GM18907 (cell line): ENCODE results near the gene DHX57.

Source experiments
- ATAC-seq: cut with Tn5 transposase; IDR thresholded peaks from one replicate; pipeline ENCODE4 v1.9.1; 2021; ENCODE audit warnings: mild to moderate bottlenecking, moderate library complexity; ENCODE audit not compliant: unreplicated experiment

Gene DHX57

GRCh38 chr2:38754506-38754905 is 121.2 kb downstream of the DHX57 start:
- ATAC-seq, result no peak

DNA sequence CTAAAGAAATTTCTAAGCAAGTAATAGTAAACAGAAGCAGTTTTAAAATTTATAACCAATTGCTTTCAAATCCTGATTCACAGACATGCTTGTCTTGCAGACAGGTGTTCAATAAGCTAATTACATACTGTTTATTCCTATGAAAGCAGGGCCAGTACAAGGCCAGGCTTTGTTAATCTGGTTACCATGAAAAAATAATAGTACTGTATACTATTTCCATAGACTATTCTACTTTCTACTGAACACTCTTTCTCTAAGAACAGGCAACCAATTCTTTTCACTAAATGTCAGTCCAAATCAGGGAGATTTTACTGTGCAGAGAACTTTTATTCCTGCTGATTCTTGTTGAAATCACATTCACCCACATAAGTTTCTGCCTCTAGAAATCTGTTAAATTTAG is 121.7 kb downstream of the DHX57 start:
- no peak for ATAC-seq

DNA sequence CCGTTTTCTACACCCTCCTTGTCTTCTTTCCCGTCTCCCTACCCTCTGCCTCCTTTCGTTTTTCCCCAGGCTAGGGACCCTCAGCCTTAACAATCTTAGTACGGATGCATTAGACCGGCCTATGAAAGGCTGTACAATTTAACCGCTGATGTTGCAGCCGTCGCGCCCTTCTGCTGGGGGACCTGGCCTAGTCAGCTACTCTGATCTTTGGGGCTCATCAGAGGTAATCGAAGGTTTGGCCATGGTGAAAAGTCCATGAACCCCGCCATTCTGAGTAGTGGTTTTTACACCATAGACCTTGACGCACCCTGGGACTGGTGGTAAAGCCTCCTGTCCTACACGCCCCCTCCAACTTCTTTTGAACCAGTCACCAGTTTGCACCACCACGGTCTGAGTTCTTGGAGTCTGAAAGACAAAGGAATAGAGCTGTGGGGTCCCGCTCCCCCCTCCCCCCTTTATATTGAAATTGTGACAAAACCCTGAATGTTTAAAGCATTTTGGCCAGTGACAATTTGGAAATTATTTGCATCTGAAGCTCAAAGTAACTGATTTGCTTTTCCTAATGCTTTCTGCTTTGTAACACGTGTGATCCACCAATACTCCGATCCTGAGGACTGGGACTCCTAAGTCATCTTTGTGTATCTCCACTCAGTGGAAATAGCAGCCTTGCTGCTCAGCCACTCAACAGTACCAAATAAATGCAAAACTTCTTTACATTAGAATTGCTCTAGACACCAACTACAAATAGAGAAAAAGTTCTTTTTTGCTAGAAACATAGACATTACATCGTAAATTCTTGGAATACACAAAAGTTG is 123.9 kb downstream of the DHX57 start:
- ATAC-seq, result peak; percentile 23

- ATAC-seq, result peak; percentile 86
Measured at GRCh38 chr2:38750891-38751595, 124.7 kb downstream of the DHX57 start, which contains the start of gene SRSF7. Gene SRSF7 (minus strand): TSS chr2:38751361. CDS start chr2:38751256, 105 bp downstream.

DNA sequence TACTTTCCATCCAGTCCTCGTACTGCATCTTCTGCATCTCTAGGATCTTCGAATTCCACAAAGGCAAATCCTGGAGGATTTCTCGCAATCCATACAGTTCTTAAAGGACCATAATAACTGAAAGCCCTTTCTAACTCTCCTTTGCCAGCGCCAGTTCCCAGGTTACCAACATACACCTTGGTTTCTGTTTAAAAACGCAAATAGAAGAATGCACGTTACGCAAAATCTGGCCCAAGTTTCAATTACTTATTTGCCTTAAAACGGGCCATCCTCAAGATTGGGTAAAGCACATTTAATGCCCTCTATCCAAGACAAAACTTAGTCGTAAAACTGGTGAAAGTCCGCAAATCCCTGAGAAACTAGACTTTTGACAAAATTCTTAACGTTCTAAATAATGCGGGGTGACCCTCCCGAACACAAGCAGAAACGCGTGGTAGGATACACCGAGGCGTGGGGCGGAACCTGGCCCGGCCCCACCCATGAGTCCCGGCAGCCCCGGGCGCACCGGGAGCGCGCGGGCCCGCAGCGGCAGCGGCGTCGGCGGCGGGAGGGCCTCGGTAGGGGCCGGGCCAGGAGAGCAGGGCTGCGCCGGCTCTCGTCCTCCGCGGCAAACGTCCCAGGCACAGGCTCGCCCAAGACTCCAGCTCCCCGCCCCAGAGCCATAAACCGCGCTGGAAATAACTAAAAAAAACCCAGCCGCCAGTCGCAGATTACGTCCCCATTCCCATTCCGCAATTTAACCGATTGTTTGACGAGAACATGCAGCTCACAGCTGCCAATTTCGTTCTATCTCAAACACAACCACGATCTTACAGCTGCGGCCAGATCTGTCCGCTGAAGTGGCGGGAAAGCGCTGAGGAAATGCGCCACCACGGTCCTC is 125.5 kb downstream of the DHX57 start:
- ATAC-seq, result peak; percentile 46

DNA sequence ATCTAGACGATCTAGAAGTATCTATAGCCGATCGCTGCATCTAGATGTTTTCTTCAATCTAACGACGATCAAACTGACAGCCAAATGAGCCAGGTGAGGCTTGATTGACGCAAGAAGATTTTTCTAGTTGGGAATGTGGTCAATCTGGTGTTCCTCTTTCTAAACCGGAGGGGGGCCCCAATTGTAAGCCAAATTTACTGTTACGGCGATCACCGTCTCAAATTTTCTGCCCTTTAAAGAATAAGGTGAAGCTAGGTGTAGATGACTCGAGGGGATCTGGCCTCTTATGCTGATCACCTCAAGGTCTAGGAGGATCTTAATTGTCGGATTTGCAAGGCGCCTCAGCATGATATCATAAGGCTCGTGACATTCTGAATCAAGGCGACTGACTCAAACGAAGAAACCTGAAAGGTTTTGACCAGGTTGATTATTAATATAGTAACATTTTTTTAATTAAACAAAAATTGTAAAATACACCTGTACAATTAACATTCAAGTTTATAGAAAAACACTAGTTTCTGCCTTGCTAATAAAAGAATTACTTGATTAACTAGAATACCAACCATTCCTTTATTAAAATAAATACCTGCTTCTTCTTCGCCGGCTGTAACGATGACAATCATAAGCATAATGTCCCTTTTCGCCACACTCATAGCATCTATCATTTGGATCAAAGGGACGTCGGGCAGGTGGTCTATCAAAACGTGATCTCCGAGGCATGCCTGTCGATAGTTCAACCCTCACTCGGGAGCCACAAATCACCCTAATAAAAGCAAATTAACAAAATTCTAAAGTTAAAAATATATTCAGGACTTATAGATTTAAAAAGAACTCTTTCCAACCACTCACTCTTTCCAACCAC is 126.6 kb downstream of the DHX57 start:
- no peak for ATAC-seq

- ATAC-seq, result no peak
Measured at GRCh38 chr2:38748391-38748790, 127.3 kb downstream of the DHX57 start.

GRCh38 chr2:38747819-38748218 is 127.9 kb downstream of the DHX57 start:
- no peak for ATAC-seq
